Stimulated activated CD4-positive, alpha-beta T cell treated with anti-CD3 and anti-CD28 coated beads, Interleukin-4, amount 100 ng/mL, for 1 hour (primary cell): ENCODE results near the gene STK32C.

Experiments
- DNase-seq: peaks from one replicate; pipeline ENCODE4 v3.0.0-alpha.2; 2020

STK32C gene

GRCh38 chr10:132307823-132308586 is at the start of gene STK32C:
Gene STK32C (minus strand): TSS chr10:132307950. CDS start chr10:132307833, 117 bp downstream.
- peak; percentile 92 for DNase-seq

- DNase-seq, result no peak
These were observed 49.0 kb upstream of the STK32C start for GRCh38 chr10:132356621-132357195.

- no peak for DNase-seq
These were observed 48.0 kb upstream of the STK32C start for GRCh38 chr10:132355754-132356153.

- no peak for DNase-seq
These were observed 47.5 kb upstream of the STK32C start for GRCh38 chr10:132355297-132355696.

- no peak for DNase-seq
These were observed 46.8 kb upstream of the STK32C start for GRCh38 chr10:132354356-132355094.

GRCh38 chr10:132353456-132354355 is 46.0 kb upstream of the STK32C start:
- no peak for DNase-seq

- DNase-seq, result peak; percentile 81
These were observed 44.9 kb upstream of the STK32C start for GRCh38 chr10:132352462-132353308.

GRCh38 chr10:132351611-132352010 is 43.9 kb upstream of the STK32C start:
- no peak for DNase-seq

- DNase-seq, result no peak
These were observed 43.2 kb upstream of the STK32C start for GRCh38 chr10:132350946-132351345.

- no peak for DNase-seq
These were observed 42.6 kb upstream of the STK32C start for GRCh38 chr10:132350391-132350790.

- DNase-seq, result no peak
These were observed 42.0 kb upstream of the STK32C start for GRCh38 chr10:132349766-132350165.

- no peak for DNase-seq
These were observed 40.1 kb upstream of the STK32C start for GRCh38 chr10:132347931-132348267.

- no peak for DNase-seq
These were observed 39.6 kb upstream of the STK32C start for GRCh38 chr10:132347211-132347930.

GRCh38 chr10:132346806-132347205 is 39.1 kb upstream of the STK32C start:
- DNase-seq, result no peak

- no peak for DNase-seq
These were observed 37.6 kb upstream of the STK32C start for GRCh38 chr10:132345345-132345744.

- DNase-seq, result no peak
These were observed 36.6 kb upstream of the STK32C start for GRCh38 chr10:132344386-132344785.

GRCh38 chr10:132342553-132342952 is 34.8 kb upstream of the STK32C start:
- DNase-seq, result no peak

GRCh38 chr10:132341781-132342180 is 34.0 kb upstream of the STK32C start:
- no peak for DNase-seq

- no peak for DNase-seq
These were observed 33.3 kb upstream of the STK32C start for GRCh38 chr10:132341017-132341416.

- DNase-seq, result no peak
These were observed 31.5 kb upstream of the STK32C start for GRCh38 chr10:132339276-132339675.

- no peak for DNase-seq
These were observed 31.1 kb upstream of the STK32C start for GRCh38 chr10:132338876-132339275.
